HG02943 (cell line): ENCODE data around the gene TRIM60.
"Not testable (repeated sequence)": the region's sequence is repeated elsewhere in the genome, so short reads cannot be mapped to it uniquely, and the experiment has no call there.

Source experiments
- ATAC-seq: cut with Tn5 transposase; IDR thresholded peaks from one replicate; pipeline ENCODE4 v1.9.1; 2021; ENCODE audit warnings: mild to moderate bottlenecking, low read depth, moderate library complexity; ENCODE audit not compliant: unreplicated experiment

TRIM60 gene

DNA sequence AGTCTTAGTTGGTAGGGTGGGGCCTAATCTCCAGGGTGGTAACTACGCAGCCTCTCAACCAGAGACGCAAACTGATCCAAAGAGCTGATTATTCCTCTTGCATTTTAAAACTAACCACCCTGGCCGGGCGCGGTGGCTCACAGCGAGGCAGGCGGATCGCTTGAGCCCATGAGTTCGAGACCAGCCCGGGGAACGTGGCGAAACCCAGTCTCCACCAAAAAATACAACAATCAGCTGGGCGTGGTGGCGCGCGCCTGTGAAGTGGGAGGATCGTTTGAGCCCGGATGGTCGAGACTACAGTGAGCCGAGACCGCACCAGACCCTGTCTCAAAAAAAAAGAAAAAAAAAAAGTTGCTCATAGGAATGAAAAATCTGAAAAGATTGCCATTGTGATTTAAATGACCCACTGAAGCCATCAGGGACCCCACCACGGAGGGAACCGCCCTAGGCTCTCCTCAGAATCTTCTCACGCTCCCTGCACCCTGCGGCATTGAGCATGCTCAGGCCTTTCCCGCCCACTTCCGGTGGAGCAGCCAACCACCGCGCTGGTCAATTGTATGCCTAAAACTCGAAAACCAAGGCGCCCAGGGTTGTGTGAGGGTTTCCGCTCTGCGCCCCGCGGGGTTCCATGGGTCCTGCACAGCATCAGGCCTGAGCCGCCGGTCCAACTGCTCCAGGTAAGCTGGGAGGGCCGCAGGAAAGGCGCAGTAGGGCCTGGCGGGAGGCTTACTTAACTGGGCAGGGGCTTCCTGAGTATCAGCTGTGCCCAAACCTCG lies at the start of gene TRIM60:
Gene TRIM60, plus strand, starts transcription at position 564 of the 776 bp plus-strand sequence. CDS start 8,074 bp downstream, outside the sequence.
- ATAC-seq, result no peak

DNA sequence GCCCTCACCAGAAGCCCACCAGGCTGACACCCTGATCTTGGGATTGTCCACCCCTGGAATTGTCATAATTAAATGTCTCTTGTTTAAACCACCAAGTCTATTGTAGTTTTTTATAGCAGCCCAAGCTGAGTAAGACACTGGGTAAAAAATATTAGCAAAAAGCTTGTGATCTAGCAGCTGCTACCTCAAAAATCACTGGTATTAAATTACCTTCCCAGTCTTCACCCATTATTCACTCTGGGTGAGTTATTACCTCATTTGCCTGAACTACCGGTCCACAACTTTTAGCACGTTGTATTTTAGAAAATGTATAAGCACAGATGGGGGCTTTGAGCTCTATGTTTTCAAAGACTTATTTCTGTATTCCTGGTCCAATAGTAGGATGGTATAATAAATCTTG lies 42.3 kb upstream of the TRIM60 start:
- ATAC-seq, result no peak

DNA sequence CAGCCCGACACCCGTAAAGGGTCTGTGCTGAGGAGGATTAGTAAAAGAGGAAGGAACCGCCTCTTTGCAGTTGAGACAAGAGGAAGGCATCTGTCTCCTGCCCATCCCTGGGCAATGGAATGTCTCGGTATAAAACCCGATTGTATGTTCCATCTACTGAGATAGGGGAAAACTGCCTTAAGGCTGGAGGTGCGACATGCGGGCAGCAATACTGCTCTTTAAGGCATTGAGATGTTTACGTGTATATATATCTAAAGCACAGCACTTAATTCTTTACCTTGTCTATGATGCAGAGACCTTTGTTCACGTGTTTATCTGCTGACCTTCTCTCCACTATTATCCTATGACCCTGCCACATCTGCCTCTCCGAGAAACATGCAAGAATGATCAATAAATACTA lies 41.0 kb upstream of the TRIM60 start:
- not testable (repeated sequence) for ATAC-seq

DNA sequence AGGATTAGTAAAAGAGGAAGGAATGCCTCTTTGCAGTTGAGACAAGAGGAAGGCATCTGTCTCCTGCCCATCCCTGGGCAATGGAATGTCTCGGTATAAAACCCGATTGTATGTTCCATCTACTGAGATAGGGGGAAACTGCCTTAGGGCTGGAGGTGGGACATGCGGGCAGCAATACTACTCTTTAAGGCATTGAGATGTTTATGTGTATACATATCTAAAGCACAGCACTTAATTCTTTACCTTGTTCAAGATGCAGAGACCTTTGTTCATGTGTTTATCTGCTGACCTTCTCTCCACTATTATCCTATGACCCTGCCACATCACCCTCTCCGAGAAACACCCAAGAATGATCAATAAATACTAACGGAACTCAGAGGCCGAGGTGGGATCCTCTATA lies 35.7 kb upstream of the TRIM60 start:
- ATAC-seq, result not testable (repeated sequence)

DNA sequence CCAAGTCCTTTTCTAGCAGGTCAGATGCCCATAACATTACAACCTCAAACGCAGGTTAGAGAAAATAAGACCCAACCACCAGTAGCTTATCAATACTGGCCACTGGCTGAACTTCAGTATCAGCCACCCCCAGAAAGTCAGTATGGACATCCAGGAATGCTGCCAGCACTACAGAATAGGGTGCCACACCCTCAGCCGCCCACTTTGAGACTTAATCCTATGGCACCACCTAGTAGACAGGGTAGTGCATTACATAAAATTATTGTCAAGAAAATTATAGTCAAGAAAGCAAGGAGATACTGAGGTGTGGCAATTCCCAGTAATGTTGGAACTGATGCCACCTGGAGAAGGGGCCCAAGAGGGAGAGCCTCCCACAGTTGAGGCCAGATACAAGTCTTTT lies 34.5 kb upstream of the TRIM60 start:
- ATAC-seq, result no peak

DNA sequence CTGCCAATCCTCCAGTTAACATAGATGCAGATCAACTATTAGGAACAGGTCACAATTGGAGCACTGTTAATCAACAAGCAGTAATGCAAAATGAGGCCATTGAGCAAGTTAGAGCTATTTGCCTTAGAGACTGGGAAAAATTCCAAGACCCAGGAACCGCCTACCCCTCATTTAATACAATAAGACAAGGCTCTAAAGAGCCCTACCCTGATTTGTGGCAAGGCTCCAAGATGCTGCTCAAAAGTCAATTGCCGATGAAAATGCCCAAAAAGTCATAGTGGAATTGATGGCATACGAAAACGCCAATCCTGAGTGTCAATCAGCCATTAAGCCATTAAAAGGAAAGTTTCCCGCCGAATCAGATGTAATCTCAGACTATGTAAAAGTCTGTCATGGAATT lies 33.9 kb upstream of the TRIM60 start:
- ATAC-seq, result no peak

DNA sequence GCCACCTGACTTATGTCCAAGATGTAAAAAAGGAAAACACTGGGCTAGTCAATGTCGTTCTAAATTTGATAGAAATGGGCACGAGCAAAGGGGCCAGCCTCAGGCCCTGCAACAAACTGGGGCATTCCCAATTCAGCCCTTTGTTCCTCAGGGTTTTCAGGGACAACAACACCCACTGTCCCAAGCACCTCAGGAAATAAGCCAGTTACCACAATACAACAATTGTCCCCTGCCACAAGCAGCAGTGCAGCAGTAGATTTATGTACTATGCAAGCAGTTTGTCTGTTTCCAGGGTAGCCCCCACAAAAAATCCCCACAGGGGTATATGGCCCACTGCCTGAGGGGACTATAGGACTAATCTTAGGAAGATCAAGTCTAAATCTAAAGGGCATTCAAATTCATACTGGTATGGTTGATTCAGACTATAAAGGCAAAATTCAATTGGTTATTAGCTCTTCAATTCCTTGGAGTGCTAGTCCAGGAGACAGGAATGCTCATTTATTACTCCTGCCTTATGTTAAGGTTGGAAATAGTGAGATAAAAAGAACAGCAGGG lies 33.2 kb upstream of the TRIM60 start:
- not testable (repeated sequence) for ATAC-seq

DNA sequence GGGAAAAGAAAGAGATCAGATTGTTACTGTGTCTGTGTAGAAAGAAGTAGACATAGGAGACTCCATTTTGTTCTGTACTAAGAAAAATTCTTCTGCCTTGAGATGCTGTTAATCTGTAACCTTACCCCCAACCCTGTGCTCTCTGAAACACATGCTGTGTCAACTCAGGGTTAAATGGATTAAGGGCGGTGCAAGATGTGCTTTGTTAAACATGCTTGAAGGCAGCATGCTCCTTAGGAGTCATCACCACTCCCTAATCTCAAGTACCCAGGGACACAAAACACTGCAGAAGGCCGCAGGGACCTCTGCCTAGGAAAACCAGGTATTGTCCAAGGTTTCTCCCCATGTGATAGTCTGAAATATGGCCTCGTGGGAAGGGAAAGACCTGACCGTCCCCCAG lies 29.8 kb upstream of the TRIM60 start:
- not testable (repeated sequence) for ATAC-seq

DNA sequence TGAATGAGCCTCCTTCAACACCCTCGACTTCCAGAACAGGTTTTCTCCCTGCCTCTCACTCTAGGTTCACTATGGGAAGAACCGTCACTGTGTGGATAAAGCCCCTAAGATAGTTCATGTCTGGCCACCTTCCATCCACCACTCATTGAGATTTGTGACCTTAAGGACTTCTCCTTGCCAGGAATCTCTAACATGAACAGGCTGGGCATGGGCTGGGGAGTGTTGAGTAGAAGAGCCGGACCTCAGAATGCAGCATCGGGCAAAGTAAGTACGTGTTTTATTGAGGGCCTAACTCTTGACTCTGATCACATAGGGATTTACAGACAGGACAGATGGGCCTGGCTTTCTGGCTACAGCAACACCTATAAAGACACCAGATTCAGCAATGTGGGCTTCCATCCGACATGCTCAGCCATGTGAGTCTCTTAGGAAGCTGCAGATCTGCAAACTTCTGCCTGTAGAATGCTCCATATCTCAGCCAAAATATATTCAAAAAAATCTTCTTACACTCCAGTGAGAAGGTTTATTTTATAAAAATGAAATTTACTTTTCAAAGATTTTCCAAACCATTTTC lies 26.4 kb upstream of the TRIM60 start:
- no peak for ATAC-seq

DNA sequence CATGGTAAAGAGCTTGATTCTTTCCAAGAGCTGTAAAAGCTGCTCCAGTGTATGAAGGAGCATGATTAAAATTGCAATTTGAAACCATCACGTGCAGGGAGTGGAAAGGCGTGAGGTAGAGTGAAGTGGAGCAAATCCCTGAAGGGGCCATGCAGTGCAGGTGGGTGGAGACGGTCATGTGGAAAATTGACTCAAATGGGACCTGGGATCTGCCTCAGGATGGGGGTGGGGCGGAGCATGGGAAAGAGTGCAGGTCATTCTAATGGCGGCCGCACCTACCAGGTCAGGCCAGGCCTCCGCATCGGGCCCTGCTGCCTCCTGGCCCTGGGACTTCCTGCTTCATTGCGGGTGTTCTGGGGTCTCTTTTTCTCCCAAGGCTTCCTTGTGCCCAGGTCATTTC lies 25.3 kb upstream of the TRIM60 start:
- ATAC-seq, result no peak

DNA sequence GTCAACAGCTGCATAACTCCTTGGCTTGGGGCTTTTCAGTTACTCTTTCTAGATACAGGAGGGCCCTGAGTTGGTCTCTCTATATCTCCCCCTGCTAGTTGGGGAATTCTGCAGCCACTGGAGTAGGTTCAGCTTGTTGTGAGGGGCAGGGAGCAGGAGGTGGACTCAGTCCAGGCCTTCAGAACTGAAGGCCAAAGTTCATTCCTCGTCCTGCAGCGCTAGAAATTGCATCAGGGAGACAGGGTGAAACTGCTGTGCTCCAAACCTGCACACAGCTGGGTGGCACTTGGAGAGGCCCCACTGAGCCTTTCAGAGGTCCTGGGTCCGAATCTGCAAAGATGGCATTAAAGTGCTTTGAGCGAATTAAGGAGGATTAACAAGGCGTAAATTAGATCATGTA lies 24.9 kb upstream of the TRIM60 start:
- ATAC-seq, result no peak

DNA sequence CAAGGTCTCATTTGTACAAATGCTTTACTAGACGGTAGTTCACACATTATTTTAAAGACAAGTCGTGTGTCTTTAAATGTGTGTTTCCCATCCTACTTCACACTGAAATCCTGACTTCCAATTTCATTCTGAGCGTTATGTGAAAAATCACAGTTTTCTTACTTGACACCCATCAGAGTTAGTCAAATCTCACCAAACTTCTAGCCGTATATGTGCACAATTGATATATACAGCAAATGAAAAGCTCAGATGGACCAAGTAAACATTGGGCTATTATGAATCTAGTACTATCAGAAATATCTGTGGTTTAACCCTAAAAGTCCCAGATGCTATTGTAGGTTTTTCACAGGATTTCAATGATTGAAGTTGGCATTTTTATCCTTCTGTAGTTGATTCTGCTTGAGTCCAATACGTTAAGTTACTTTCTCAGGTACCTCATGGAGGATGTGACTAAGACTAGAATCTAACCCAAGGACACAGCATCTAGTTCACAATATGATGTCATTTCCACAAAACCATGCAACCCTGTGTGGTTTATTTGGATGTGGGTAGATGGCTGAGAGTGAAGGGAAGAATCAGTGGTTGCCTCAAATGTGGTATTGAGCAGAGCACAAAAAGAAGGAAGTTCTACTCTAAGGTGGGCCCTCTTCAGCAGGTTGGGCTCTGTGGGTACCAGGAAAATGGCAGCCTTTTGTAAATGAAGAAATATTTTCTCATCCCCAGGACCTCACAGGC lies 22.1 kb upstream of the TRIM60 start:
- no peak for ATAC-seq

DNA sequence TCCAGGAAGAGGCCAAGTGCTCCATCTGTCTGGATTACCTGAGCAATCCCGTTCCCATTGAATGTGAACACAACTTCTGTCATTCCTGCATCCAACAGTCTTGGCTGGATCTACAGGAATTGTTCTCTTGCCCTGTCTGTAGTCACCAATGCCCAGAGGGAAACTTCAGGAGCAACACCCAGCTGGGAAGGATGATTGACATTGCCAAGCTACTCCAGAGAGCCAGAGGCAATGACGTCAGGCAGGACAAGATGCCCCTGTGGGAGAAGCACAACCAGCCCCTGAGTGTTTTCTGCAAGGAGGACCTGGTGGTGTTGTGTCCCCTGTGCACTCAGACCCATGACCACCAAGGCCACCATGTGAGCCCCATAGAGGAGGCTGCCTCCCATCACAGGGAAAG lies 21.3 kb upstream of the TRIM60 start:
- ATAC-seq, result no peak

DNA sequence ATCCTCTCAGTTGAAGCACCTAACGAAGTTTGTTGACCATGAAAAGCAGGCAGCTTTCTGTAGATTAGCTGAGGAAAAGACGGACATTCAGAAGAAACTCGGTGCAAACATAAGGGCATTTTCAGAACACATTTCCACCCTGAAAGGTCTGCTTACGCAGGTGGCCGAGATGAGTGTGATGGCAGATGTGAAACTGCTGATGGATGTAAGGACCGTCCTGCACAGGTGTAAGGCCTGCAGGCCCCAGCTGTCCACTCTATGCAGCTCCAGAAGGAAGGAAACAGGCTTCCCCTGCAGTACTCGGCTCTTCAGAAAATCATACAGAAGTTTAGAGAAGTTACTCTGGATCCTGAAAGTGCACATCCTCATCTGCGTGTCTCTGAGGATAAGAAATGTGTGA lies 20.8 kb upstream of the TRIM60 start:
- no peak for ATAC-seq

DNA sequence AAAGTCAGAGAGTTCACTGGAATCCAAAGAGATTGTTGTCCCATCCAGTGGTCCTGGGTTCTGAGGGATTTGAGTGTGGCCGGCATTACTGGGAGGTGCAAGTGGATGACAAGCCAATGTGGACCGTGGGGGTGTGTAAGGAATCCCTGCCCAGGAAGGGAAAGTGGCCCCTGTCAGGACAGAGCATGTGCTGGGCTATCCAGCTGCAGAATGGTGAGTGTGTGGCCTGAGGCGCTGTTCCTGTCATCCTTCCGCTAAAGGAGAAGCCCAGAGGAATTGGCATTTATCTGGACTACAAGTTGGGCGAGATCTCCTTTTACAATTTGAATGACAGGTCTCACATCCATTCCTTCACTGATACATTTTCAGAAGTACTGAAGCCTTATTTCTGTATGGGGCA lies 20.4 kb upstream of the TRIM60 start:
- ATAC-seq, result no peak

DNA sequence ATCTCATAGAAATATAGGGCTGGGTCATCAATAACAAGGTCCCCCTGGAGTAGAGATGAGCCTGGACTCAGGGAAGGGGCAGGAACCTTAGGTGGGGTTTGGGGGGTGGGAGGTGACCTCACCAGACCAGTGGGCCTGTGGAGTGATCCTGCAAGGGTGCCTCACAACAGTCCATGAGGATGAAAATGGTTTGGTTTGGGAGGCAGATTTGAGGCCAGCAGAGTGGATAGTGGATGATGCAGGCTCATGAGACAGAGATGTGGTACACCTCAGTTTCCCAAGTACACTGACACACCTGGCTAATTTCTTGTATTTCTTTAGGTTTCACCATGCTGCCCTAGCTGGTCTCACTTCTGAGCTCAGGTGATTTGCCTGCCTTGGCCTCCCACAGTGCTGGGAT lies 18.1 kb upstream of the TRIM60 start:
- no peak for ATAC-seq

DNA sequence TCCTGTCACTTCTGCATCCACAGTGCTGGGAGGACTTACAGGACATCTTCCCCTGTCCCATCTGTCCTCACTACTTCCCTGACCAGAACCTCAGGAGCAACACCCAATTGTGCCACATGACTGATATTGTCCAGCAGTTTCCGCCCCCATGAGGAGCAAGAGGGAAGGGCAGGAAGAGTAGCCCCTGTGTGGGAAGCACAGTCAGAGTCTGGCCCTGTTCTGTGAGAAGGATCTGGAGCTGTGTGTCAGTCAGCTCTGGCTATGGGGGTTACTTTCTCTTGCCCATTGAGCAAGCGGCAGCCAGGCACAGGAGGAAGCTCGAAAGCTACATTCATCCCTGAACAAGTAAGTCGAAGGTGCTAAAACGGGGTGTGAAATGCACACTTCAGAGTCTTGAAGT lies 14.8 kb upstream of the TRIM60 start:
- ATAC-seq, result no peak

DNA sequence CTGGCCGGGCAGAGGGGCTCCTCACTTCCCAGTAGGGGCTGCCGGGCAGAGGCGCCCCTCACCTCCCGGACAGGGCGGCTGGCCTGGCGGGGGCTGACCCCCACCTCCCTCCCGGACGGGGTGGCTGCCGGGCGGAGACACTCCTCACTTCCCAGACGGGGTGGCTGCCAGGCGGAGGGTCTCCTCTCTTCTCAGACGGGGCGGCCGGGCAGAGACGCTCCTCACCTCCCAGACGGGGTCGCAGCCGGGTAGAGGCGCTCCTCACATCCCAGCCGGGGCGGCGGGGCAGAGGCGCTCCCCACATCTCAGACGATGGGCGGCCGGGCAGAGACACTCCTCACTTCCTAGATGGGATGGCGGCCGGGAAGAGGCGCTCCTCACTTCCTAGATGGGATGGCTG lies 11.8 kb upstream of the TRIM60 start:
- ATAC-seq, result not testable (repeated sequence)

DNA sequence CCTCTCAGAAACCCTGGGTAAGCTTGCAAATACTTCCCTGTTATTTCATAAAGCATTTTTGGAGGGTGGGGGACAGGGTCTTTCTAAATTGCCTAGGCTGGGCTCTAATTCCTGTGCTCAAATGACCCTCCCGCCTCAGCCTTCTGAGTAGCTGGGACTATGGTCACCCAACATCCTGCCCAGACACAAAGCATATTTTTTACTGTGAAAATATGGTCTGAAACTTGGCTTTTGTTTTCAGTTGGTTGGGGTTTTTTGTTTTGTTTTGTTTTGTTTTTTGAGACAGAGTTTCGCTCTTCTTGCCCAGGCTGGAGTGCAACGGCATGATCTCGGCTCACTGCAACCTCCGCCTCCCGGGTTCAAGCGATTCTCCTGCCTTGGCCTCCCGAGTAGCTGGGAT lies 6.0 kb upstream of the TRIM60 start:
- ATAC-seq, result not testable (repeated sequence)

DNA sequence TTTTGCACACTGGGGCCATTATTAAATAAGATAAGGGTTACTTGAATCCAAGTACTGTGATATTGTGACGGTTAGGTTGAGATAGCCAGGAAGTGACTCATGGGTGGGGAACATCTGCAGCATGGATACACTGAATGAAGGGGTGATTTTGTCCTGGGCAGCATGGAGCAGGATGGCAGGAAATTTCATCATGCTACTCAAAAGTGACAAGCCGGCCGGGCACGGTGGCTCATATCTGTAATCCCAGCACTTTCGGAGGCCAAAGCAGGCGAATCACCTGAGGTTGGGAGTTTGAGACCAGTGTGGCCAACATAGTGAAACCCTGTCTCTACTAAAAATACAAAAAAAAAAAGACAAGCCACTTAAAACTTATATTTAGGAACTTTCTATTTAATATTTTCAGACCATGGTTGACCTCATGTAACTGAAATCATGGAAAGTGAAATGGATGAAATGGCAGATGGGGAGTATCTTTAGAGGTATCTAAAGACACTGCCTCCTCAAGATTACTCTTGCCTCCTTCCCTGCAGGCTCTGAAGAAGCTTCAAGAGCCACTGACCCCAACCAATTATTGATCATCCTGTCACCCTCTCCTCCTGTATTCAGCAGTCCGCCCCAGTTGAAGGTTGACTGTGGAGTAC lies 3.9 kb upstream of the TRIM60 start:
- ATAC-seq, result no peak

DNA sequence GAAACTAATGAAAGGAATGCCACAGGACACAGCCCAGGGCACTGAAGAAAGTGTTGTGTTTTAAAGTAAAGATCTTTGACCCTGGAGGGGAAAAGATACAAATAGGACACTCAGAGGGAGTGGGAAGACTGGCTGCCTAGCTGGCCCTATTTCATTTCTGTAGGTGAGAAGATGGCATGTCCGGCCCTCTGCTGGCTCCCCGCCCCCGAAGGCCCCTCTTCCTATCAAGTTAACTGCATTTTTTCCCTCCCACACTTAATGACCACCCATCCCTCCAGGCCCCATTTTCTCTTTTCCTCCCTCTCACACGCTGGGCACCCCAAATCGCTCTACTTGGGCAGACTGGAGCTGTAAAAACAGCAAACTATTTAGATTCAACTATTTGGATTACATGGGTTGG lies 16.4 kb downstream of the TRIM60 start:
- ATAC-seq, result no peak
